ENCODE results near the gene ERCC6L.

- TF ChIP-seq BHLHE40 (IDR thresholded peaks at IDR 0.05; ENCODE audit: low read depth, low read length) (no peak), CHD1 (IDR thresholded peaks at IDR 0.05; ENCODE audit: low read depth, low read length) (no peak), POLR2A (IDR thresholded peaks at IDR 0.05; ENCODE audit: low read depth, low read length) (no peak), RAD21 (IDR thresholded peaks at IDR 0.05; ENCODE audit: low read length) (no peak), RFX5 (IDR thresholded peaks at IDR 0.05; ENCODE audit: low read depth, low read length) (no peak), RCOR1 (IDR thresholded peaks at IDR 0.05; ENCODE audit: insufficient replicate concordance, low read length) (no peak), CEBPB (IDR thresholded peaks at IDR 0.05; ENCODE audit: low read depth, low read length) (no peak), NFE2L2 (IDR thresholded peaks at IDR 0.05; ENCODE audit: low read depth, low read length) (no peak), MAFK (IDR thresholded peaks at IDR 0.05; ENCODE audit: low read depth, low read length) (no peak)
- TF ChIP-seq, protein P1, sequence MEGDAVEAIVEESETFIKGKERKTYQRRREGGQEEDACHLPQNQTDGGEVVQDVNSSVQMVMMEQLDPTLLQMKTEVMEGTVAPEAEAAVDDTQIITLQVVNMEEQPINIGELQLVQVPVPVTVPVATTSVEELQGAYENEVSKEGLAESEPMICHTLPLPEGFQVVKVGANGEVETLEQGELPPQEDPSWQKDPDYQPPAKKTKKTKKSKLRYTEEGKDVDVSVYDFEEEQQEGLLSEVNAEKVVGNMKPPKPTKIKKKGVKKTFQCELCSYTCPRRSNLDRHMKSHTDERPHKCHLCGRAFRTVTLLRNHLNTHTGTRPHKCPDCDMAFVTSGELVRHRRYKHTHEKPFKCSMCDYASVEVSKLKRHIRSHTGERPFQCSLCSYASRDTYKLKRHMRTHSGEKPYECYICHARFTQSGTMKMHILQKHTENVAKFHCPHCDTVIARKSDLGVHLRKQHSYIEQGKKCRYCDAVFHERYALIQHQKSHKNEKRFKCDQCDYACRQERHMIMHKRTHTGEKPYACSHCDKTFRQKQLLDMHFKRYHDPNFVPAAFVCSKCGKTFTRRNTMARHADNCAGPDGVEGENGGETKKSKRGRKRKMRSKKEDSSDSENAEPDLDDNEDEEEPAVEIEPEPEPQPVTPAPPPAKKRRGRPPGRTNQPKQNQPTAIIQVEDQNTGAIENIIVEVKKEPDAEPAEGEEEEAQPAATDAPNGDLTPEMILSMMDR (conservative IDR thresholded peaks at IDR 0.05; ENCODE audit: low read depth, low read length): no peak
- TF ChIP-seq, protein P2, sequence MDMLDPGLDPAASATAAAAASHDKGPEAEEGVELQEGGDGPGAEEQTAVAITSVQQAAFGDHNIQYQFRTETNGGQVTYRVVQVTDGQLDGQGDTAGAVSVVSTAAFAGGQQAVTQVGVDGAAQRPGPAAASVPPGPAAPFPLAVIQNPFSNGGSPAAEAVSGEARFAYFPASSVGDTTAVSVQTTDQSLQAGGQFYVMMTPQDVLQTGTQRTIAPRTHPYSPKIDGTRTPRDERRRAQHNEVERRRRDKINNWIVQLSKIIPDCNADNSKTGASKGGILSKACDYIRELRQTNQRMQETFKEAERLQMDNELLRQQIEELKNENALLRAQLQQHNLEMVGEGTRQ (IDR thresholded peaks at IDR 0.05; ENCODE audit: low read depth, low read length): no peak
- TF ChIP-seq, protein P3, sequence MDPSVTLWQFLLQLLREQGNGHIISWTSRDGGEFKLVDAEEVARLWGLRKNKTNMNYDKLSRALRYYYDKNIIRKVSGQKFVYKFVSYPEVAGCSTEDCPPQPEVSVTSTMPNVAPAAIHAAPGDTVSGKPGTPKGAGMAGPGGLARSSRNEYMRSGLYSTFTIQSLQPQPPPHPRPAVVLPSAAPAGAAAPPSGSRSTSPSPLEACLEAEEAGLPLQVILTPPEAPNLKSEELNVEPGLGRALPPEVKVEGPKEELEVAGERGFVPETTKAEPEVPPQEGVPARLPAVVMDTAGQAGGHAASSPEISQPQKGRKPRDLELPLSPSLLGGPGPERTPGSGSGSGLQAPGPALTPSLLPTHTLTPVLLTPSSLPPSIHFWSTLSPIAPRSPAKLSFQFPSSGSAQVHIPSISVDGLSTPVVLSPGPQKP (IDR thresholded peaks at IDR 0.05; ENCODE audit: borderline replicate concordance, low read depth, low read length): no peak
Observed at GRCh38 chrX:72238183-72238582, 644 bp downstream of the ERCC6L start.

Data from IMR-90 (cell line).